ENCODE data around the gene COG4.
A peak's percentile ranks its signal among the peaks of the same experiment; 100 is the strongest.
"Not testable (repeated sequence)": the region's sequence is repeated elsewhere in the genome, so short reads cannot be mapped to it uniquely, and the experiment has no call there.

The COG4 gene

DNA sequence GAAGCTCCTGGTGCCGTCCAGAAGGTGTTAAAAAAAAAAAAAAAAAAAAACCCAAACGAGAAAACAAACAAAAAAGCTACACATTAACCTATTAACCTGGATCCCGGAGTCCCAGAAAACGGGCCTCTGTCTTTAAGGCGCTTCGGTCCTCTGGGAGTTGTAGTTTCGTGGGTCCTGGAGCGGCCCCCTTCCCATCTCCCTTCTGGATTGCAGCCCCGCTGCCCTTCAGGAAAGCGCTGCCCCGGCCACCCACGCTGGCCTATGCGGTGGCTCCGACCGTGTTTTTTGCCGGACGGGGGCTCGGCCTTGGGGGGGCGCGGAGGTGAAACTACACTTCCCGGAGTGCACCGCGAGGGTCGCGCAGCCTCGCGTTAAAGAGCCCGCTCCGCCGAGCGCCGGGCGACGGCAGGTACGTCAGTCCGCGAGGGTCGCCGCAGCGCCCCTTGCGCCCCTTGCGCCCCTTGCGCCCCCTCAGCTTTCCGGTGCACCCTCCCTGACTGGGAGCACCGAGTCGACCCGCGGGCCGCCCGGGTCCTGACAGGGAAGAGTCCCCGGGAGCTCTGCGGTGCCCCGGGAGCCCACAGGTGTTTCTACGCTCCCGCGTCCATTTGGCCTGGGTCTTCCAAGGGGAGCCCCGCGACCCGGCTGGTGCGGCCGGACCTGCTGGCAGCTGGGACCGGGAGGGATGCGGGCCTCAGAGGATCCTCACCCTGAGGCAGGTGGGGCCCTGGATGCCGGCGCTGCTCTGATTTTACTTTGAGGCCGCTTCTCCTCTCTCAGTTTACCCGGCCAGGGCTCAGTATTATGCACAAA is 68.9 kb downstream of the COG4 start, which contains the start of gene FCSK:
Gene FCSK (plus strand): TSS at position 374 of the 813 bp plus-strand sequence. CDS start 8,596 bp downstream, outside the sequence.
- DNase-seq (ENCODE audit: low spot score), result peak; percentile 98

DNA sequence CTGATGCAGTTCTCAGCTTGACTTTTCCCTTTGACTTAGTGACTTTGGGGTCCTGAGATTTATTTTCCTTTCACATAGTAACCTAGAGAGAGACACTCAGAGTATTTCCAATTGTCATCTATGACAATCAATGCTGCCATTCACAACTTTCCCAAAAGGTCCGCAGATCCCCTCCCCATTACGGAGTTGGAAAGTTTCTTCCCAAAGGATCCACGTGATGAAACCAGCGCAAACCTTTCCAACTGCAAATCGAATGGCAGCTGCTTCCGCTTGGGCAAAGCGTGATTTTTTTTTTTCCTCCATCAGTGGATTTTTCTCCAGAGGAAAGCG is 69.5 kb downstream of the COG4 start:
- DNase-seq (ENCODE audit: low spot score), result no peak

DNA sequence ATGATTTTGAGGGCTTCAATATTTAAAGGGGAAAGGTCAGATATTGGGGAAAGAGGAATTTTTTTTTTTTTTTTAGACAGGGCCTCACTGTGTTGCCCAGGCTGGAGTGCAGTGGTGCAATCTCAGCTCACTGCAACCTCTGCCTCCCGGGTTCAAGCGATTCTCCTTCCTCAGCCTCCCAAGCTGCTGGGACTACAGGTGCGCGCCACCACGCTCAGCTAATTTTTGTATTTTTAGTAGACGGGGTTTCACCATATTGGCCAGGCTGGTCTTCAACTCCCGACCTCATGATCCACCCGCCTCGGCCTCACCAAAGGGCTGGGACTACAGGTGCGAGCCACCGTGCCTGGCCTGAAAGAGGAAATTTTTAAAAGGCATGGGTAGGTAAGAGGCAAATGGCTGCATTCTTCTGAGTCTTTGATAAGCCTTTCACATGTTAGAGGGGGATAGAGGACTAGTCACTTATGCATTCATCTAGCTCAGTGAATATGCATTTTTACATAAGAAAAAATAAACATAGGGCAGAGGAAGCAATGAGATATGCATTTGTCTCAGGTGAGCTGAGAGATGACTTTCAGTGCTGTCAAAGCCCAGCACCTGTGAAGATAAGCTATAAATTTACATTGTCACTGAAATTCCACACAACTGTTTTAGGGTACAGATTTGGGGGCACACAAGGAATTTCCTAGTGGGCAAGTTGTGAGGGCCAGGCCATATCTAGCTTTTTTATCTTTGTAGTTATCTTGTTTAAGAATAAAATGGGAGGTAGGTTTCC is 70.0 kb downstream of the COG4 start:
- no peak for DNase-seq (ENCODE audit: low spot score)

DNA sequence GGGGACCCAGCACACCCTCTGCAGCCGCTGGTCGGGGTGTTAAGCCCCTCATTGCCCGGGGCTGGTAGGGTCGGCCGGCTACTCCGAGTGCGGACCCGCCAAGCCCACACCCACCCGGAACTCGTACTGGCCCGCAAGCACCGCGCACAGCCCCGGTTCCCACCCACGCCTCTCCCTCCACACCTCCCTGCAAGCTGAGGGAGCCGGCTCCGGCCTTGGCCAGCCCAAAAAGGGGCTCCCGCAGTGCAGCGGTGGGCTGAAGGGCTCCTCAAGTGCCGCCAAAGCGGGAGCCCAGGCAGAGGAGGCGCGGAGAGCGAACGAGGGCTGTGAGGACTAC is 72.4 kb downstream of the COG4 start:
- not testable (repeated sequence) for DNase-seq (ENCODE audit: low spot score)

DNA sequence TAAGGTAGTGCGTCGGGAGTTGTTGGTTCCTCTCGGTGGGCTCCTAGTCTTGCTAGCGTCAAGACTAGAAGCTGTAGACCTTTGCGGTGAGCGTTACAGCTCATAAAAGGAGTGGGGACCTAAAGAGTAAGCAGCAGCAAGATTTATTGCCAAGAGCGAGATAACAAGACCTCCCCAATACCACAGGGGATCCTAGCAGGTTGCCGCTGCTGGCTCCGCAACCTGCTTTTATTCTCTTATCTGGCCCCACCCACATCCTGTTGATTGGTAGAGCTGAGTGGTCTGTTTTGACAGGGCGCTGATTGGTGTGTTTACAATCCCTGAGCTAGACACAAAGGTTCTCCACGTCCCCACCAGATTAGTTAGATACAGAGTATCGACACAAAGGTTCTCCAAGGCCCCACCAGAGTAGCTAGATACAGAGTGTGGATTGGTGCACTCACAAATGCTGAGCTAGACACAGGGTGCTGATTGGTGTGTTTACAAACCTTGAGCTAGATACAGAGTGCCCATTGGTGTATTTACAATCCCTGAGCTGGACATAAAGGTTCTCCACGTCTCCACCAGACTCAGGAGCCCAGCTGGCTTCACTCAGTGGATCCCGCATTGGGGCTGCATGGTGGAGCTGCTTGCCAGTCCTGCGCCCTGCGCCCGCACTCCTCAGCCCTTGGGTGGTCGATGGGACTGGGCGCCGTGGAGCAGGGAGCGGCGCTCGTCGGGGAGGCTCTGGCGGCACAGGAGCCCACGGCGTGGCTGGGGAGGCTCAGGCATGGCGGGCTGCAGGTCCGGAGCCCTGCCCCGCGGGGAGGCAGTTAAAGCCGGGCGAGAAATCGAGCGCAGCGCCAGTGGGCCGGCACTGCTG is 73.0 kb downstream of the COG4 start:
- DNase-seq (ENCODE audit: low spot score), result not testable (repeated sequence)

DNA sequence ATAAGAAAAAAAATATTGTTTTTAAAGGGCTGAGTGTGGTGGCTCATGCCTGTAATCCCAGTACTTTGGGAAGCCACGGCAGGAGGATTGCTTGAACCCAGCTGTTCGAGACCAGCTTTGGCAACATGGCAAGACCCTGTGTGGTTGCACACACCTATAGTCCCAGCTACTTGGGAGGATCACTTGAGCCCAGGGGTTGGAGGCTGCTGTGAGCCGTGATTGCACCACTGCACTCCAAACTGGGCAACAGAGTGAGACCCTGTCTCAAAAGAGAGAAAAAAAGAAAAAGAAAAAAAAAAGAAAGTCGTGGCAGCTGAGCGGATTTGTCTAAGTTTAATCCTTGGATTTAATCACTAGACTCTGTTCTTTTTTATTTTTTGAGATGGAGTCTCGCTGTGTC is 75.3 kb downstream of the COG4 start:
- no peak for DNase-seq (ENCODE audit: low spot score)

DNA sequence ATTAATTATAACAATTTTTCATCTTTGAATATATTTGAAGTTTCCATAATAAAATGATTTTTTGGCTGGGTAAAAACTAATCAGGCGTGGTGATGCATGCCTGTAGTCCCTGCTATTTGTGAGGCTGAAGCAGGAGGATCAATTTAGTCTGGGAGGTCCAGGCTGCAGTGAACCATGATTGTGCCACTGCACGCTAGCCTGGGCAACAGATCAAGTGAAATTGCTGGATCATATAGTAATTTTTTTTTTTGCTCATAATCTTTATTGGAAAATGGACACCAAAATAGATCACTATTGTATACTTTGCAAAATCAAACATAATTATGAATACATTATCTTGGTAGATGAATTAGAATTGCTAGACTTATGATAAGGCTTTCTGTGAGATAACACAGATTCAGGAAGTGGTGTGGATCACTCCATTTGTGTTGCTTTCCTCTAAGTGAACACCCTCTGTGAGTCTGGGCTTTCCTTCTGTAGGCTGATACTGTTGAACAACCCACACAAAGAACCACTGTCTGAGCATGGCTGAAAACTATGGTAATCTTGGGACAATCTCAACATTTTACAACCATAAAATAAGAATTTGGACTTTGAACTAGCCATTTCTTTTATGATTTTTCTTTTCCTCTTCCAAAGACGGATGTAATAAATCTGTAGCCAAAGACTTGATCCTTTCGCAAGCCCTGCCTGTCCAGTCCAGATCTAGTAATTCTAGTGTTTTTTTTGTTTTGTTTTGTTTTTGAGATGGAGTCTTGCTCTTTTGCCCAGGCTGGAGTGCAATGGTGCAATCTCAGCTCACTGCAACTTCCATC is 78.9 kb downstream of the COG4 start:
- no peak for DNase-seq (ENCODE audit: low spot score)

DNA sequence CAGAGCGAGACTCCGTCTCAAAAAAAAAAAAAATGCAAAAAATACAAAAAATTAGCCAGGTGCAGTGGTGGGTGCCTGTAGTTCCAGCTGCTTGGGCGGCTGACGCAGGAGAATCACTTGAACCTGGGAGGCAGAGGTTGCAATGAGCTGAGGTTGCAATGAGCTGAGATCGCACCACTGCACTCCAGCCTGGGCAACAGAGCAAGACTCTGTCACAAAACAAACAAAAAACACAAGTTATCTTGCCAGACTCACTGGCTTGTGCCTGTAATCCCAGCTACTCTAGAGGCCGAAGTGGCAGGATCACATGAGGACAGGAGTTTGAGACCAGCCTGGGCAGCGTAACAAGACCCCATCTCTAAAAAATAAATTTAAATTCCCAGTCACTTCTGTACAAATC is 81.0 kb downstream of the COG4 start:
- no peak for DNase-seq (ENCODE audit: low spot score)

DNA sequence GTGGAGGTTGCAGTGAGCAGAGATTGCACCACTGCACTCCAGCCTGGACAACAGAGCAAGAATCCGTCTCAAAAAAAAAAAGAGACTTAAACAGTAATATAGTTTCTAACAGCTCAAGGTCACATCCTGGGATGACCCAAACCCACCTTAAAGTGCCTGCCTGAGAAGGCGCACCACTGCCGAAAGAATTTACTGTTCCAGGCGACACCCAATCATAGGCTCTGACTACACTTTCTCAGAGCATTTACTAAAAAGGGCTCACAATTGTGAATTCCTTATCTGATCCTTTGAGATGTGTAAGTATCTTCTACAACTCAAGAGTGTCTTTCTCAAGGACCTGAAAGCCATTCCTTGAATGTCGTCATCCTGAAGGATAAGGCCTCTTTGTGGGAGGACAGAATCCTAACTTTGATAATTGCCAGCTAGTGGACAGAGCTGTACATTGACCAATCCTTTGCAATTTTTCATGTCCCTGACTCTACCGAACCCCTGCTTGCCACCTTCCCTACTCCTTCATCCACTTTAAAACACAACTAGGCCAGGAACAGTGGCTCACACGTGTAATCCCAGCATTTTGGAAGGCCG is 81.9 kb downstream of the COG4 start:
- DNase-seq (ENCODE audit: low spot score), result no peak

DNA sequence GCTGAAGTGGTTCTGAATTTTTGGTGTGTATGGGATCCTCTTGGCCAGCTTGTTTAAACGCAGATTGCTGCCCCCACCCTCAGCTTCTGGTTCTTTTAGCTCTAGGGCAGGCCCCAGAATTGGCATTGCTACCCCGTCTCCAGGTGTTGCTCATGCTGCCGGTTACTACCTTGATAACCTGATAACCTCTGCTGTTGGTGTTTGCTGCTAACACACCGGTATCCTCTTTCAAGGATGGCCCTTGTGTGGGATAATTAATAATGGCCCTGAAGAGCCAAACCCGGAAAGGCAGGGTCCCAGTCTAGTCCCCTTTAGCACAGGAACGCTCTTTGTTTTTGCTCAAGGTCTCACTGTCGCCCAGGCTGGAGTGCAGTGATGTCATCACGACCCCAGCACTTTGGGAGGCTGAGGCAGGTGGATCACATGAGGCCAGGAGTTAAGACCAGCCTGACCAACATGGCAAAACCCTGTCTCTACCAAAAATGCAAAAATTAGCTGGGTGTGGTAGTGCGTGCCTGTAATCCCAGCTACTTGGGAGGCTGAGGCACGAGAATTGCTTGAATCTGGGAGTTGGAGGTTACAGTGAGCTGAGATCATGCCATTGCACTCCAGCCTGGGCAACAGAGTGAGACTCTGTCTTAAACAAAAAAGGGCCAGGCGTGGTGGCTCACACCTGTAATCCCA is 83.2 kb downstream of the COG4 start:
- no peak for DNase-seq (ENCODE audit: low spot score)

DNA sequence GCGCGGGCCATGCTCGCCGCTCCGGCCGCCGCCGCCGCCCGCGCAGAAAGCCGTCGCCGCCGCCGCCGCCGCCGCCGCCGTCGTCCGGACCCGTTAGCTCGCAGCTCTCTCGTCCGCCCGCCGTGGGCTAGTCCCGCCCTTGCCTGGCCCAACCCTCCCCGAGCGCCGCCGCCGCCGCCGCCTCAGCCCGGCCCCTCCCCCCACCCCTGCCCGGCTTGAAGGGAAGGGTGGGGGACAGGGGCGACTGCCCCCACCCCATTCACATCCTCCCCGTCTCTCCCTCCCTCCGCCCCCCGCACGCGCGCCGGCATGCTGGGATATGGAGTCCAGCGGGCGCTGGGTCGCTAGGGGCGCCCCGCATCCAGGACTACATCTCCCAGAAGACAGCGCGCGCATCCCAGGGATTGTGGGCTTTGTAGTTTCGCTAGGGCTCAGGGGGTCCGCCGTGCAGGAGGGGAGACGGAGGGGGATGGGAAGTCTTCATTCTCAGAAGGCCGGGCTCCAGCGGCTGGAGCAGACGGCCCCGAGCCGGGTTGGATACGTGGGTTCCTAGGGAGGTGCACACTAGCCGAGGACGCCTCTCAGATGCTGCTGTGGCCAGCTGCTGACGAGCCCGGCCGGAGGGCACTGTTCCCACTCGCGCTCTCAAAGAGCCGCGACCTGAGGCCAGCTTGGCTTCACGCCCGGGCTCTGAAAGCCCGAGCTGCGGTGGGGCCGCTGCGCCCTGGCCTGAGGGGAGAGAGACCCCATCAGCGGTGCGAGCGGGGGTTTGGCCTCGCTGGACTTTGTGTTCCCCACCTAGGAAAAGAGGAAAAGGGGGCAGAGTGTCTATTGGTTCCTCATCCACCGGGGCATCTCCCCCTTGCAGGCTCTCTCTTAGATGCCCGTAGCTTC is 84.1 kb downstream of the COG4 start, which contains the start of gene ST3GAL2:
Gene ST3GAL2 (minus strand): TSS at position 132 of the 894 bp plus-strand sequence. CDS start 40,570 bp downstream, outside the sequence.
- DNase-seq (ENCODE audit: low spot score), result peak; percentile 93

DNA sequence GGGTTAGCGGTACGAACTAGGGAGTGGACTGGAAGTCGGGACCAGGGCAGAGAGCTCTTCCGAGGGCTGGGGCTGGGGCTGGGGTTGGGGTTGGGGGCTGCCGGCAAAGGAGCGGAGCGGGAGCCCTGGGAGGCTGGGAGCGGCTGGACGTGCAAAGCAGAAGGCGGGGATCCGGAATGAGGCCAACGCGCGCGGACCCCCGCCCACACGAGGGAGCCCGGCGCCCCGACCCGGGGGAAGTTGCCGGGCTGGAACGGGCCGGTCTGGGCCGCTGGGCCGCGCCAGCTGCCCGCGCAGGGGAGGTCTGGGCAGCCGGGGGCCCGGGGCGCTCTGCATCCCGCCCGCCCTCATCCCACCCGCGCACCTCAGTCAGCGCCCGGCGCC is 84.8 kb downstream of the COG4 start:
- no peak for DNase-seq (ENCODE audit: low spot score)

DNA sequence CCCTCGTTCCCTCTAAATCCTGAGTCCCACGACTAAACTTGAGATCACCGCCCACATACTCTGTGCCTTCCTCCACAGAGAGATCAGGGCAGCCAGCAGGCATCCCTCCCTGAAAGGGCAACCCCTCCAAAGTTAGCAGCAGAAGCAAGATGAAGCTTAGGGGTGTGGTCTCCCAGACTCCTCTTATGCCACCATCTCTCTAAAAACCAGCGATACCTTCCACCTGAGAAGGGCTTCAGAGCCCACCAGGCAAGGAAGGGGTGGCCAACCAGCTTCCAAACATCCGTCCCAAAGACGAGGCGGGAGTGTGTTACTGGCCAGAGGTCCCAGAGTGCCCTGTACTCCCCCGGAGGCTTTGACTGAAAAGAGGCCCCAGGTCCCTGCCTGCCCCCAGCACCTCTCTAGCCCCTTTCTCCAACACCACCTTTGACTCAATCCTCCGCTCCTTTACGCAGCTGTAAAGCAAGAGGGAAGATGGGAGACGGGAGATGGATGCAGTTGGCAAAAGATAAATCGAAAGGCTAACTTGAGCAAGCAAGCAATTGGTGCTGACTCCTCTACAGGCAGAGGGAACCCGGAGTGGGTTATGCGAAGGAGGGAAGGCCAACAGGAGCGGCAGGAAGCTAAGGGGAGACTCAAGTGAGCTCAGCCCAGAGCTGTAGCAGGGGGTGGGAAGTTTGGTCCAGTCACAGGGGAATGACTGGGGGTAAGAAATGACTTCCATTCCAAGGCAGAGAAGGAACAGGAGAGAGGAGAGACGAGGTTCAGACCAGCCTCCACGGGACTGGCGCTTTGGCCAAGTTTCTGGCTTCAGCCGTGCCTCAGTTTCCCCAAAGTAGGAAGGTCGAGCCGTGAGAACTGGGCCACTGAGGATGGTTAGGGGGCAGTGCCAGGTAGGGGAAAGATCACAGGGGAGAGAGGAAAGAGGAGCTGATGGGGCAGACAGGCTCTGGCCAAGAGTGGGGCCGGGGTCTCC is 85.5 kb downstream of the COG4 start:
- DNase-seq (ENCODE audit: low spot score), result no peak

DNA sequence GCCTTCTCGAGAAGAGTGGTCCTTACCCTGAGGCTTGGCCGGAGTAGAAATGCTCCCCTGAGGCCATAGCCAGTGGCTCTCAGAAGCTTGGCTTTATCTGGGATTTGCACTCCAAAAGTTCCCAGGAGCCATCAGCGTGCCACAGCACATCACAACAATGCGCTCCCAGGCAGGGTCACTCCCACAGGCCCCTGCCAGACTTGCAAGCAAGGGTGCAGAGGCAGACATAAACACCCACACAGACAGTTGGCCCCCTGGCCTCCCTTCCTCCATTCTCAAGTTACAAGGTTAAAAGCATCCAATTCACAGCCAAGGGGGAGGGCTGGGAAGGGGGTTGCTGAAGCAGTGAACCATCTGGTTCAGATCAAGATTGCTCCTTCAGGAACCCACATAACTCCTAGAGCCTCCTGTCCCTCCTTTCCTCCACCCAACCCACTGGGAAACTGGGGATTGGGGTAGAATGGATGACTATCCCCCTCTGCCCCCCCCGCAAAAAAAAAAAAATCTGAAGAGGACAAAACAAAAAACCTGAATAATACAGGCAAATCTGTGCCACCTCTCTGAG is 86.3 kb downstream of the COG4 start:
- DNase-seq (ENCODE audit: low spot score), result no peak

DNA sequence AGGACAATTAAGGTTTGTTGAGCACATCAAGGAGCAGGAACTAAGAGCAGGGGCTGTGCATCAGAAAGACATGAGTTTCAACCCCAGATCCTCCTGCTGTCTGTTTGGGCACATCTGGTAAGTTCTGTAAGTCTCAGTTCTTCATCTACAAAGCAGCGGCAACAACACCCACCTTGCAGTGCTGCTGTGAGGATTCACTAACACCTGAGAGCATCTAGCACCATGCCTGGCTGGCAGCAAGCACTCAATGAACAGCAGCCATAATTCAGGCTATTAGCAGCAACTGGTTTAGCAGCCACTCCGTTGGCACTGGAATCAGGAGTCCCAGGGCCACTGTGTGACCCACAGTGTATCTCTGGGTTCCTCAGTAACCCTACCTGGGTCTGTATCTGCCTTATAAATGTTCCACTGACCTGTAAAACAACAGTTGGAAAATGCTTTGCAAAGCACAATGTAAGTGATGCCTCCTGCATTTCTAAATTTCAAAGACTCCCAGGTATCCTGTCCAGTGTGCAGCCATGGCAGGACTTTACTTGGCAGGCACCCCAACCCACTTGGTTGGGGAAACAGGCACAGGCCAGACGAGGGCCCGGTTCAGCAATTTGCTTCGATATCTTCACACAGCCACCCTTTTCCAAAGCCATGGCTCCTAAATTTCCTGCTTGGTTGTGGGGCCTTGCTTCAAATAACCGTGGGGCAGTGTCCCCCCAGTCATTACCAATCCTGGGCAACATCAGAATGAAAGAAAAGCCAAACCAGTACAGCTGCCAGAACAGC is 88.7 kb downstream of the COG4 start:
- no peak for DNase-seq (ENCODE audit: low spot score)

DNA sequence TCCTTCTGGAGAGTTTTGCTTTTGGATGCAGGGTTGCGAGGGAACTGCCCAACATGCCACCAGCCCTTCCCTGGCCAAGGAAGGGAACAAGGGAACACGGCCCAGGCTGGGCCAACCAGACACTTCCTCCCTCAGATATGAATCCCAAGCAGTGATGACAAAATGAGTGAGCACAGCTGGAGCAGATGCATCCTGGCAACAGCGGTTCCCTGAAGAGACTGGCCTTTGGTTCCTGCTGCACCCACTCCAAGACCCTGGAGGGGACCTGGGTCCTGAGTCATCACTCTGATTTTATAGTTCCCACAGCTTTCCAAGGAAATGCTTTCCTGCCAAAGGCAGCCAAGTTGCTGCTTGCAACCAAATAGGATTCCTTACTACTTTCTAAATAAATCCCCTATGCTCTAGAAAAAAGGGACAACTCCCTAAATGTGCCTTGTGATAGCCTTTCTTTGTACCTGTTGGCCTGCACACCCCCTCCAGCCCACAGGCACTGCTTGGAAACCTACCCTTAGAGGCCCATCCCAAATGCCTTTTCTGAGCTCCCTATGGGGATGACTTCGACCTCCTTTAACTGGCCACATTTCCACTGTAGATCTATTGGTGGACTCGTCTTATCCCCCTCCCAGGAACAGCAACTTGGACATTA is 89.8 kb downstream of the COG4 start:
- no peak for DNase-seq (ENCODE audit: low spot score)
